Neutrophil (primary cell): ENCODE results near the gene UBE2D3.
"Not testable (repeated sequence)": the region's sequence is repeated elsewhere in the genome, so short reads cannot be mapped to it uniquely, and the experiment has no call there.

Source experiments
- H3K27ac ChIP-seq: fragments of 200-600 bp; sonication (generic); 2 replicates; pipeline ENCODE4 v1.5.1; 2016; ENCODE audit warnings: mild to moderate bottlenecking, moderate library complexity
- H3K27me3 ChIP-seq: fragments of 200-600 bp; sonication (generic); 2 replicates; pipeline ENCODE4 v1.6.0; 2016; ENCODE audit warnings: mild to moderate bottlenecking
- H3K36me3 ChIP-seq: fragments of 200-600 bp; sonication (generic); 2 replicates; pipeline ENCODE4 v1.5.1; 2017
- H3K4me1 ChIP-seq, 2 experiments: fragments of 200-600 bp in 1 of 2; sonication (generic) in 1 of 2; 1 replicate in 1 of 2; 2 replicates in 1 of 2; pipeline versions ENCODE4 v1.5.1 to v1.6.1; 2013 to 2016; ENCODE audit warnings: low read depth in 1 of 2, low read length in 1 of 2, mild to moderate bottlenecking in 1 of 2, moderate library complexity in 1 of 2; ENCODE audit not compliant: control insufficient read depth in 1 of 2, insufficient read depth in 1 of 2
- H3K4me3 ChIP-seq, 2 experiments: fragments of 200-600 bp in 1 of 2; sonication (generic) in 1 of 2; 1 replicate in 1 of 2; 2 replicates in 1 of 2; pipeline ENCODE4 v1.5.1; 2013 to 2016; ENCODE audit warnings: low read depth in 1 of 2, low read length in 1 of 2, mild to moderate bottlenecking in 1 of 2, moderate library complexity in 1 of 2
- H3K9me3 ChIP-seq: fragments of 200-600 bp; sonication (generic); 2 replicates; pipeline ENCODE4 v1.5.1; 2016
- CTCF ChIP-seq: fragments of 200-600 bp; sonication (generic); IDR thresholded peaks from 2 replicates; pipeline ENCODE4 v1.5.1; 2016; ENCODE audit warnings: antibody characterized with exemption

The UBE2D3 gene

GRCh38 chr4:102867278-102868152, 40.2 kb upstream of the UBE2D3 start:
- peak overlapping the region; percentile 86 to 88 for H3K4me3 ChIP-seq
- no peaks in the 10 kb centered on the region for H3K27me3 ChIP-seq
- no peaks in the 10 kb centered on the region for H3K9me3 ChIP-seq
- H3K4me1 ChIP-seq, result peaks cover 34 to 36% of the 10 kb centered on the region in 2 experiments
- TF ChIP-seq CTCF, result no peak
- H3K36me3 ChIP-seq, result no peaks in the 10 kb centered on the region
- peak overlapping the region; percentile 93 for H3K27ac ChIP-seq

- H3K27me3 ChIP-seq, H3K36me3 ChIP-seq, H3K4me3 ChIP-seq, H3K9me3 ChIP-seq, H3K27ac ChIP-seq: not testable (repeated sequence)
- H3K4me1 ChIP-seq, result peaks cover 32 to 37% of the 10 kb centered on the region in 2 experiments
Observed at GRCh38 chr4:102865327-102865726, 38.0 kb upstream of the UBE2D3 start.

GRCh38 chr4:102862747-102863146, 35.4 kb upstream of the UBE2D3 start:
- no peaks in the 10 kb centered on the region for H3K36me3 ChIP-seq
- H3K27me3 ChIP-seq, result no peaks in the 10 kb centered on the region
- H3K27ac ChIP-seq, result peak overlapping the region; percentile 70
- no peak overlapping the region for H3K4me3 ChIP-seq
- no peak for TF ChIP-seq CTCF
- no peaks in the 10 kb centered on the region for H3K9me3 ChIP-seq
- peaks cover 16 to 18% of the 10 kb centered on the region in 2 experiments for H3K4me1 ChIP-seq

GRCh38 chr4:102862016-102862415, 34.7 kb upstream of the UBE2D3 start:
- Histone ChIP-seq H3K4me1 (peaks cover 13 to 14% of the 10 kb centered on the region in 2 experiments), H3K27ac (peak overlapping the region; percentile 70), H3K4me3 (no peak overlapping the region), H3K27me3 (no peaks in the 10 kb centered on the region), H3K36me3 (no peaks in the 10 kb centered on the region), H3K9me3 (no peaks in the 10 kb centered on the region)
- no peak for TF ChIP-seq CTCF

GRCh38 chr4:102860611-102861324, 33.4 kb upstream of the UBE2D3 start:
- Histone ChIP-seq H3K9me3 (no peaks in the 10 kb centered on the region), H3K27ac (no peak overlapping the region), H3K4me1 (peaks cover 13 to 14% of the 10 kb centered on the region in 2 experiments), H3K4me3 (no peak overlapping the region), H3K36me3 (no peaks in the 10 kb centered on the region), H3K27me3 (no peaks in the 10 kb centered on the region)
- no peak for TF ChIP-seq CTCF
